ENCODE data around the gene CALML5.

- TF ChIP-seq CEBPB (IDR thresholded peaks at IDR 0.05; ENCODE audit: low read depth) = no peak
- no peak for TF ChIP-seq ATF3 (IDR thresholded peaks at IDR 0.05)
- no peak for TF ChIP-seq CTCF (IDR thresholded peaks at IDR 0.05 in 2 of 3, conservative IDR thresholded peaks at IDR 0.05 in 1 of 3; ENCODE audit: borderline replicate concordance in 1 of 3, insufficient read depth in 1 of 3, low read depth in 2 of 3, low read length in 2 of 3)
- TF ChIP-seq POLR2A (IDR thresholded peaks at IDR 0.05; ENCODE audit: borderline replicate concordance, extremely low read depth, insufficient read depth, insufficient read length) = no peak
- TF ChIP-seq REST (IDR thresholded peaks at IDR 0.05; ENCODE audit: low read depth) = no peak
- no peak for TF ChIP-seq ZNF274 (IDR thresholded peaks at IDR 0.05; ENCODE audit: low read depth, low read length)
- TF ChIP-seq POLR2AphosphoS5 (IDR thresholded peaks at IDR 0.05; ENCODE audit: low read depth, low read length) = no peak
- TF ChIP-seq FOSL1 (IDR thresholded peaks at IDR 0.05; ENCODE audit: low read depth) = no peak
- no peak for TF ChIP-seq SIN3A (IDR thresholded peaks at IDR 0.05; ENCODE audit: low read depth)
- TF ChIP-seq ZBTB33 (IDR thresholded peaks at IDR 0.05; ENCODE audit: extremely low read depth, insufficient replicate concordance, low read length) = no peak
- TF ChIP-seq EGR1 (IDR thresholded peaks at IDR 0.05; ENCODE audit: low read depth) = no peak
- TF ChIP-seq JUND (IDR thresholded peaks at IDR 0.05) = no peak
- TF ChIP-seq ZFX (IDR thresholded peaks at IDR 0.05) = no peak
Observed at GRCh38 chr10:5511885-5512280, 12.5 kb upstream of the CALML5 start.

Data from HCT116 (cell line).